IPS-18c (cell line): ENCODE results near the gene GAB2.

Source experiments
- H3K4me3 ChIP-seq: 2 replicates; pipeline ENCODE4 v1.7.0; 2013; ENCODE audit warnings: low read depth, mild to moderate bottlenecking, low read length, moderate library complexity; ENCODE audit not compliant: insufficient read depth
- H3K9me3 ChIP-seq: one replicate; pipeline ENCODE4 v1.6.1; 2013; ENCODE audit warnings: mild to moderate bottlenecking, low read length, moderate library complexity; ENCODE audit not compliant: control insufficient read depth, insufficient read depth

Gene GAB2

DNA sequence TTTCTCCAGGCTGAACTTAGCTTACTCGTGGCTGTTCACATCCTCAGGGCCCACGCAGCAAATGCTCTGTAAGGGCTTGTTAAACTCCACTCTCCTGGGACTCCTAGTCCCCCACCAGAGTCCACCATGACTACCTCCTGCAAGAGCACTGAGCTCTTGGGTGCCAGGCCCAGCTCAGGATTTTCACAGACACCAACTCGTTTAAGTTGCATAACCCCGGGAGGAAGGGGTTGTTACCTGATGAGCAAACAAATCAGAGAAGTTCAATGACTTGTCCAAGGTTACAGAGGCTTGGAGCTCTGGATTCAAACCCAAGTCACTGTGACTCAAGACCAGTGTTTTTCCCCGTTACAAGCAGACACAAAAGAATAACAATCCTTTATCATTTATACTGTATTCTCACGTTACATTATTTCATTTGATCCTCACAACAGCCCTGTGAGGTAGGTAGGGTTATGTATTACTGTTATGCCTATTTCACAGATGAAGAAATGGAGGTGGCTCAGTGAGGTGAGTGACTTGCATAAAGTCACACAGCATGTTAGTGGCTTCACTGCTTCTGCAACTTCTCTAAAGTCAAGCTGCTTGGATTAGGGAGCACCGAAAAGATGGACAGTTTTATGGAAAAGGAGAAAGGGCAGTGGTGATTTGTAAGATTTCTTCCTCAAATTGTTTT lies 246.6 kb downstream of the GAB2 start:
- Histone ChIP-seq H3K9me3 (no peaks in the 10 kb centered on the region), H3K4me3 (no peak overlapping the region)

DNA sequence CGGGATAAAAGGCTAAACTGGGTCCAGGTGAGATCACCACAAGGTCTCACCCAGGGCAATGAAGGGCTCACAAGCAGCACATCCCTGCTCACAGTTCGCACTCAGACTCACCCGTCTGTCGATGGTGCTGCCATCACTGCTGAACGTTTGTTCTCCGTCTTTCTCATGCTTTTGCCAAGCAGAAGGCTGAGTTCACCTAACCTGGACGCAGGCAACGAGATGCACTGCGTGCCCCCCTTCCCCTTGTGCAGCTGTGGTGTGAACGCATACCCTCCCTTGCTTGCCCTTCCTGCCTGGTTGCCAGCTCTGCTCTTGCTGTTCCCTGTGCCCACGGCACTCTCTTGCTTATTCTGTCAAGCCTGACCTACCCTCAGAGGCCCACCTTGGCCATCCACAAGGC lies 247.2 kb downstream of the GAB2 start:
- Histone ChIP-seq H3K4me3 (no peak overlapping the region), H3K9me3 (no peaks in the 10 kb centered on the region)

DNA sequence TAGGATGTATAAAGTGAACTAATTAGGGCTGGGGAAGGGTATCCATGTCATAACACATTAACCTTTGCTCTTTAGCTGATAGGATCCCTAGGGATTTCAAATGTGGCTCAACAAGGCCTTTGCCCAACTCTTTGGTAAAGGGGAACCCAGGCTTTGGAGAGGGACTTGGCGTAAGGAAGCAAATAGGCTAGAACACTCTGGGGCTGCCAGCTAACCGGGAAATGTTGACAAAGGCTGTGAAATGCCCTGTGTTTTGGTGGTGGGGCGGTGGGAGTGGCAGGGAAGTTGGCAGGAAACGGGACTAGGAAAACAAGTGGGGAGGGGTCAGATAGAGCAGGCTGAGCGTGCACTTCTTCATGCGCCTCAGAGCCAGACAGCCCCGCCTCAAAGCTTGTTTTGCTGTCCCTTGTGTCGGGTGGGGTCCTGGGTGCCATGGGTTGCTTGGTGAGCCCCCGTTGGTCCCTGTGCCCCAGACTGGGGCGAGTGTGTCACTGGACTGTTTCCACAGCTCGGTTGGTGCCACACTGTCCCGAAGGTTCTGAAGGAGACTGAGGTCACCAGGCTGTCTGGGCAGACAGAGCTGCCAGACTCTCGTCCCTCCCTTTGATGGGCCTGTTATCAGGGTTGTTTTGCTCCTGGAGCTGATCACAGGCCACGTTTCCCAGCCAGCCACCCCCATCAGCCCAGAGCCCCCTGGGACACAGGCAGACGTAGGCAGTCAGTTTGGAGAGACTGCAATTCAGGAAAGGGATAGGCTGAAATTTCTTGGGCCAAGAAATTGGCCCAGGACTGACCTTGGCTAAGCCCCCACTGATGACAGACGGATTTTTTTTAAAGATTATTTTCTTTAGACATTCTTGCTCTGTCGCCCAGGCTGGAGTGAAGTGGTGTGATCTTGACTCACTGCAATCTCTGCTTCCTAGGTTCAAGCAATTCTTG lies 248.8 kb downstream of the GAB2 start:
- Histone ChIP-seq H3K9me3 (peaks cover 2% of the 10 kb centered on the region), H3K4me3 (no peak overlapping the region)

- Histone ChIP-seq H3K9me3 (peaks cover 2% of the 10 kb centered on the region), H3K4me3 (no peak overlapping the region)
Measured at GRCh38 chr11:78166855-78167469, 250.7 kb downstream of the GAB2 start.
